GM19468 (cell line): ENCODE data around the gene GULP1.

ENCODE experiments used
- ATAC-seq: cut with Tn5 transposase; IDR thresholded peaks from one replicate; pipeline ENCODE4 v1.9.1; 2021; ENCODE audit warnings: mild to moderate bottlenecking, moderate library complexity, moderate number of reproducible peaks; ENCODE audit not compliant: unreplicated experiment; ENCODE audit errors: extremely low read depth

The GULP1 gene

GRCh38 chr2:188319838-188320237 is 28.2 kb downstream of the GULP1 start:
- ATAC-seq, result no peak

GRCh38 chr2:188320861-188321260 is 29.2 kb downstream of the GULP1 start:
- no peak for ATAC-seq

GRCh38 chr2:188322569-188323551 is 31.2 kb downstream of the GULP1 start:
- no peak for ATAC-seq

- no peak for ATAC-seq
Measured at GRCh38 chr2:188324067-188324466, 32.4 kb downstream of the GULP1 start.

- ATAC-seq, result no peak
Measured at GRCh38 chr2:188326290-188326668, 34.6 kb downstream of the GULP1 start.

- no peak for ATAC-seq
Measured at GRCh38 chr2:188326669-188327301, 35.1 kb downstream of the GULP1 start.

GRCh38 chr2:188327518-188328213 is 36.0 kb downstream of the GULP1 start:
- no peak for ATAC-seq

- ATAC-seq, result no peak
Measured at GRCh38 chr2:188328419-188328818, 36.7 kb downstream of the GULP1 start.

- no peak for ATAC-seq
Measured at GRCh38 chr2:188330316-188331053, 38.8 kb downstream of the GULP1 start.

GRCh38 chr2:188332619-188333018 is 40.9 kb downstream of the GULP1 start:
- no peak for ATAC-seq

- ATAC-seq, result no peak
Measured at GRCh38 chr2:188333751-188334524, 42.3 kb downstream of the GULP1 start.

- ATAC-seq, result no peak
Measured at GRCh38 chr2:188338463-188338862, 46.8 kb downstream of the GULP1 start.

GRCh38 chr2:188340257-188340656 is 48.6 kb downstream of the GULP1 start:
- ATAC-seq, result no peak

GRCh38 chr2:188345020-188345419 is 53.3 kb downstream of the GULP1 start:
- ATAC-seq, result no peak

- ATAC-seq, result no peak
Measured at GRCh38 chr2:188345426-188345825, 53.8 kb downstream of the GULP1 start.

GRCh38 chr2:188345831-188346458 is 54.3 kb downstream of the GULP1 start:
- ATAC-seq, result no peak

- no peak for ATAC-seq
Measured at GRCh38 chr2:188349019-188349418, 57.3 kb downstream of the GULP1 start.

- ATAC-seq, result no peak
Measured at GRCh38 chr2:188353282-188353681, 61.6 kb downstream of the GULP1 start.
